ENCODE results near the gene CDKAL1.

The CDKAL1 gene

GRCh38 chr6:20866935-20867703, 332.9 kb downstream of the CDKAL1 start:
- no peaks in the 10 kb centered on the region for H3K9me3 ChIP-seq (ENCODE audit: severe bottlenecking)
- no peak overlapping the region for H3K4me3 ChIP-seq (ENCODE audit: severe bottlenecking)
- no peak for TF ChIP-seq CTCF (IDR thresholded peaks at IDR 0.05; ENCODE audit: poor library complexity, severe bottlenecking)
- no peaks in the 10 kb centered on the region for H3K27me3 ChIP-seq (ENCODE audit: insufficient read depth, poor library complexity, severe bottlenecking)
- peaks cover 11% of the 10 kb centered on the region for H3K4me1 ChIP-seq (ENCODE audit: insufficient read depth, poor library complexity, severe bottlenecking)
- no peak overlapping the region for H3K27ac ChIP-seq (ENCODE audit: poor library complexity, severe bottlenecking)
- no peaks in the 10 kb centered on the region for H3K36me3 ChIP-seq (ENCODE audit: low read depth)
- DNase-seq (ENCODE audit: low spot score) = no peak
- ATAC-seq (ENCODE audit: low read depth) = peak; percentile 35; the same call in 2 of the 3 replicates

DNA sequence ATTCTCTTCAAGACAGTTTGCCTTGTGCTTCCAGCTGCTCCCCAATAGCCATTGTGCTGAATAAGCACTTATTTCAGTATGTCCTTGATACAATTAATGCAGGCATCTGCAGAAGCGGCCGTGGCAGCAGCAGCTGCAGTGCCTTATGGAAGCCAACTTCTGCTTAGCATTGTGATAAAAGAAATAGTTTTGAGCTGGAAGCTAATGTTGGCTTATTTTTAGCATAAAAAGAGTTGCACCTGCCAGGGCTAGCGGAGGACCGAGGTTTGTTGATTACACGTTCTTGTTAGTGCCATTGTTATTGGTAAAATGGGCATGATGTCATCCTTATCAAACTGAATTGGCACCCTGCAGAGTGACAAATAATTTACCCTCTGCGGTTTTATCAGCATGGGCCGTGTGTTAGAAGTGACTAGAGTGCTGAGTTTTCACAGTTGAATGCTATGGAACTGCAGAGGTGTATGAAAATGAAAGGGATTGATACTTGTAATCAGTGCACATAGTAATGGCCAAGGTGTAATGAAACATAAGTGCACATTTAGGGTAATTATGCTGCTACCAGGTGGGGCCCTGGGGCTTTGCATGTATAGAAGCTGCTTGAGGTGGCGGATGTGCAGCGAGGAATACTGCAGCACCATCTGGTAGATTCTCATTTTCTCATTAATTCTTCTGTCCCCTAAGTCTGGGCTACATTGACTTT, 334.3 kb downstream of the CDKAL1 start:
- Histone ChIP-seq H3K27ac (ENCODE audit: poor library complexity, severe bottlenecking) (no peak overlapping the region), H3K27me3 (ENCODE audit: insufficient read depth, poor library complexity, severe bottlenecking) (no peaks in the 10 kb centered on the region), H3K9me3 (ENCODE audit: severe bottlenecking) (no peaks in the 10 kb centered on the region), H3K4me1 (ENCODE audit: insufficient read depth, poor library complexity, severe bottlenecking) (peaks cover 11% of the 10 kb centered on the region), H3K36me3 (ENCODE audit: low read depth) (no peaks in the 10 kb centered on the region), H3K4me3 (ENCODE audit: severe bottlenecking) (no peak overlapping the region)
- ATAC-seq (ENCODE audit: low read depth) (no peak), DNase-seq (ENCODE audit: low spot score) (no peak)
- no peak for TF ChIP-seq CTCF (IDR thresholded peaks at IDR 0.05; ENCODE audit: poor library complexity, severe bottlenecking)

DNA sequence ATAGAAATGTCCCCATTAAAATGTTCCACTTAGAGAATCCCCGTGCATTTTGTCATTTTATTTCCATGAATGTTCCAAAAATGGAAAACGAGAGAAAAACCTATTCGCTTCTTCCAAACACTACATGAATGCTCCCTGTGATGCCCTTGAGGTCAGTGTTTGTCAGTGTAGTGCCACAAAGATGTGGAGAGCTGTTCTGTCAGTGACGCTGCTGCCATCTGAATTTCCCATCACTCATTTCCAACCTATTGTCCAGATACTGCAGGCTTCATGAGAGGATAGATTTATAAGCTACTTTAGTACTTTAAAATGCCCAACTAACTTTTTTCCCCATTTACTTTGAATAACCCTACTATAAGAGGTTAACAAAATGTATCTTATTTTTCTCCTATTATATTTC, 335.8 kb downstream of the CDKAL1 start:
- Histone ChIP-seq H3K27ac (ENCODE audit: poor library complexity, severe bottlenecking) (no peak overlapping the region), H3K27me3 (ENCODE audit: insufficient read depth, poor library complexity, severe bottlenecking) (no peaks in the 10 kb centered on the region), H3K9me3 (ENCODE audit: severe bottlenecking) (no peaks in the 10 kb centered on the region), H3K4me1 (ENCODE audit: insufficient read depth, poor library complexity, severe bottlenecking) (peaks cover 11% of the 10 kb centered on the region), H3K36me3 (ENCODE audit: low read depth) (no peaks in the 10 kb centered on the region), H3K4me3 (ENCODE audit: severe bottlenecking) (no peak overlapping the region)
- no peak for ATAC-seq (ENCODE audit: low read depth)
- no peak for DNase-seq (ENCODE audit: low spot score)
- TF ChIP-seq CTCF (IDR thresholded peaks at IDR 0.05; ENCODE audit: poor library complexity, severe bottlenecking) = no peak

- Histone ChIP-seq H3K27me3 (ENCODE audit: insufficient read depth, poor library complexity, severe bottlenecking) (no peaks in the 10 kb centered on the region), H3K4me3 (ENCODE audit: severe bottlenecking) (no peak overlapping the region), H3K9me3 (ENCODE audit: severe bottlenecking) (no peaks in the 10 kb centered on the region), H3K4me1 (ENCODE audit: insufficient read depth, poor library complexity, severe bottlenecking) (peaks cover 12% of the 10 kb centered on the region), H3K36me3 (ENCODE audit: low read depth) (no peaks in the 10 kb centered on the region), H3K27ac (ENCODE audit: poor library complexity, severe bottlenecking) (no peak overlapping the region)
- no peak for TF ChIP-seq CTCF (IDR thresholded peaks at IDR 0.05; ENCODE audit: poor library complexity, severe bottlenecking)
- ATAC-seq (ENCODE audit: low read depth) (no peak), DNase-seq (ENCODE audit: low spot score) (no peak)
These were observed 336.2 kb downstream of the CDKAL1 start for GRCh38 chr6:20870493-20870892.
